Body of pancreas (tissue), 4 donors: ENCODE data around the gene HS3ST5. TPM values are rescaled to one million over a fixed set of nuclear protein-coding genes. Genes with fewer than 3 reads are reported as not detected.
A peak's percentile ranks its signal among the peaks of the same experiment; 100 is the strongest.

Source experiments
- ATAC-seq: fragments of 150-250 bp; one replicate; pipeline ENCODE4 v1.9.1; 2016
- DNase-seq, 4 donors: peaks; one replicate each; pipeline ENCODE4 v3.0.0-alpha.2; 2019
- H3K27ac ChIP-seq, 4 donors: fragments of 200-600 bp; sonication (generic); 1 replicate in 3 of 4; 2 replicates in 1 of 4; pipeline versions ENCODE4 v1.5.1 to v1.6.1; 2016 to 2019; ENCODE audit warnings: mild to moderate bottlenecking in 1 of 4, mixed read lengths in 1 of 4, moderate library complexity in 1 of 4
- H3K27me3 ChIP-seq, 2 donors: fragments of 200-600 bp; sonication (generic); one replicate each; pipeline ENCODE4 v1.6.0; 2016; ENCODE audit warnings: mild to moderate bottlenecking in 1 of 2
- H3K36me3 ChIP-seq, 2 donors: fragments of 200-600 bp; sonication (generic); replicated peaks in 1 of 2; 2 replicates each; pipeline ENCODE4 v1.5.1; 2016; ENCODE audit warnings: low read depth in 2 of 2; ENCODE audit not compliant: insufficient read depth in 1 of 2
- H3K4me1 ChIP-seq: fragments of 200-600 bp; sonication (generic); one replicate; pipeline ENCODE4 v1.6.0; 2016
- H3K4me3 ChIP-seq, 2 donors: fragments of 200-600 bp; sonication (generic); 1 replicate in 1 of 2; 2 replicates in 1 of 2; pipeline ENCODE4 v1.5.1; 2016 to 2019
- H3K9me3 ChIP-seq, 3 donors: fragments of 200-600 bp; sonication (generic); 1 replicate in 2 of 3; 2 replicates in 1 of 3; pipeline ENCODE4 v1.5.1; 2016
- CTCF ChIP-seq, 7 experiments: fragments of 450-650 bp in 4 of 7; fragments of 200-600 bp in 3 of 7; sonication (generic) in 3 of 7; IDR thresholded peaks; one replicate each; pipeline ENCODE4 v1.5.1; 2016 to 2019; ENCODE audit warnings: antibody characterized with exemption in 7 of 7
- POLR2A ChIP-seq, 3 donors: fragments of 450-650 bp; IDR thresholded peaks; one replicate each; pipeline ENCODE4 v1.6.1; 2016; ENCODE audit warnings: antibody characterized with exemption in 3 of 3, mild to moderate bottlenecking in 2 of 3
- WGBS, 2 donors: methylation state at CpG; one replicate each; pipeline ENCODE4 v1.1.5; 2017; 5-methylcytosine and 5-hydroxymethylcytosine counted together
- intact Hi-C: fragments of 100-400 bp; cut with DNase I; formaldehyde crosslinking; loops from one replicate; pipeline ENCODE4 v1.15.1; 2023
- total RNA-seq, 2 donors: library from RNA; depleted of rRNA; stranded (reverse); fragments of >200 nt; gene quantifications; one replicate each; pipeline ENCODE4 v1.1.0, GENCODE V29; 2016

The HS3ST5 gene
- total RNA-seq, 2 donors from 2014 or later = 0.26 TPM; not detected in 1

DNA sequence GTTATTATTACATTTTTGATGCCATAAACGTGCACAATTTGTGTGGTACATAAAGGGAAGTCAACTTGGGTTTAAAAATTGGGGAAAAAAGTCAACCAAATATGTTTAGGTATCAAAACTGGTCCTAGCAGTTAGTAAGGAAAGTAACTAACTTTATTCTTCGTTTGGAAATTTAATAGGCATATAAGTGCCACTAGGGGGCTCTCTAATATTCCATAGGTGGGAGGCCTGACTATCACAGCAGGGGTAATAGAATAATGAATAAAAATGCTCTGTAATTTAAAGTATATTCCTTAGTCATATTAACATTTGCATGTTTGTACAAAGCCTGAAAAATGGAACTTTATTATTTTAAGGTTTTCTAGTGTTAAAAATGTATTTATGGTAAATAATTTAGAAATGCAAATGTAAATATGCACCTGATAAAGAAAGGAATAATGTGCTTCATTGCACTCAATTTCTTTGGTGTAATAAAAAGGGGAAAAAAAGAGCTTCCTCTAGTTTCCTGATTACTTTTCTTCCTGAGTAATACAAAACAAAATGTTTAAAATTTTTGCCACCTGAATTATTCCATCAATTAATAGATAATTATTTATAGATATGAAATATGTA lies 246.2 kb downstream of the HS3ST5 start:
- Histone ChIP-seq H3K4me1 (no peaks in the 10 kb centered on the region), H3K4me3 (no peak overlapping the region), H3K36me3 (no peaks in the 10 kb centered on the region), H3K9me3 (no peaks in the 10 kb centered on the region), H3K27me3 (no peaks in the 10 kb centered on the region), H3K27ac (no peak overlapping the region)
- TF ChIP-seq CTCF (IDR thresholded peaks at IDR 0.05) (peak; percentile 56 to 88 (median 66)), POLR2A (IDR thresholded peaks at IDR 0.05) (no peak)
- DNase-seq = peak in 3 of 4 donors; percentile 10 to 20 (median 11)
- ATAC-seq = no peak
- intact Hi-C loops = no loop called here
- 0 to 2% methylated on average over 2 of the region's 2 CpGs for WGBS, 2 donors

- intact Hi-C loops = no loop called here
These were observed 249.9 kb downstream of the HS3ST5 start for GRCh38 chr6:114092943-114093342.

DNA sequence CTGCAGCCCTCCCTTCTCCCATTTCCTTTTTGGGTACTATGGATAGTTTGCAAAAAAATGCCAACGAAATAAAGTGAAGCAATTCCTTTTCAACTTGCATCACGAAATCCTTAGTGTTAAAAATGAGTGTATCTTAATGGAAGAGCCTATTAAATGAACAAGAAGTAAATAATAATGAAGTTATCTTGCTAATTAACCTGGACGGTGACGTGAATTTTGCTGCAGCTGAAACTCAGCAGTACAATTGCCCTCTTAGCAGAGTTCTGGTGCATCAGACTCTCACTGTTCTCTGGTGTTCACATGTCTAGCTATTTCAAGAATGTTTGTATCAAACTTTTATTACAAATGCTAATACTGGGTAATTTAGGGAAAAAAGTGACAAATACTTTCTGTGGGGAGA lies 252.2 kb downstream of the HS3ST5 start:
- DNase-seq (no peak), ATAC-seq (no peak)
- no peak for TF ChIP-seq POLR2A (IDR thresholded peaks at IDR 0.05)
- no peak for TF ChIP-seq CTCF (IDR thresholded peaks at IDR 0.05)
- intact Hi-C loops = no loop called here
- Histone ChIP-seq H3K36me3 (no peaks in the 10 kb centered on the region), H3K4me3 (no peak overlapping the region), H3K27me3 (no peaks in the 10 kb centered on the region), H3K4me1 (no peaks in the 10 kb centered on the region), H3K27ac (no peak overlapping the region), H3K9me3 (no peaks in the 10 kb centered on the region)
- WGBS, 2 donors = 32 to 41% methylated on average over 4 of the region's 4 CpGs

More at GRCh38 chr6:114092943-114093342, 249.9 kb downstream of the HS3ST5 start:
- Histone ChIP-seq H3K36me3 (no peaks in the 10 kb centered on the region), H3K4me3 (no peak overlapping the region), H3K4me1 (no peaks in the 10 kb centered on the region), H3K27ac (no peak overlapping the region), H3K9me3 (no peaks in the 10 kb centered on the region), H3K27me3 (no peaks in the 10 kb centered on the region)
- TF ChIP-seq CTCF (IDR thresholded peaks at IDR 0.05) (no peak), POLR2A (IDR thresholded peaks at IDR 0.05) (no peak)
- no peak for ATAC-seq
- DNase-seq = no peak
- WGBS, 2 donors = 67 to 70% methylated on average over 2 of the region's 2 CpGs

DNA sequence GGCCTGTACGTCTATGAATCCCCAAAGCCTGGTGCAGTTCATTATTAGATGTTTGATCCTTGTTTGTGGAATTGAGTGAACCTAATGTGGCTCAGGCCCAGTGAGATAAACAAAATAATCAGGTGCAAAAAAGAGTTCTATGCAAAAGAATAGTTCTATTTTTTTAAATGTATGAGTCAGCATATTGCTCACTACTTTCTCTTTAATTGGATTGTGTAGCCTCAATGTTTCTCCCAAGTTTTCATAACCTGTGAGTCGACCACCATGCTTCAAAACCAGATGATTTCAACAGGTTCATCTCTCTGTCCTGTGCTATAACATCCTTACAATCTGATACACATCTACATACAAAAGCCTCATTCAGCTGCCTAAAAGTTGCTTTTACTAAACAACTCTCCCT lies 255.3 kb downstream of the HS3ST5 start:
- 54 to 71% methylated on average over 2 of the region's 2 CpGs for WGBS, 2 donors
- Histone ChIP-seq H3K27ac (no peak overlapping the region), H3K4me1 (no peaks in the 10 kb centered on the region), H3K36me3 (no peaks in the 10 kb centered on the region), H3K9me3 (no peaks in the 10 kb centered on the region), H3K27me3 (no peaks in the 10 kb centered on the region), H3K4me3 (no peak overlapping the region)
- TF ChIP-seq POLR2A (IDR thresholded peaks at IDR 0.05) (no peak), CTCF (IDR thresholded peaks at IDR 0.05) (no peak)
- intact Hi-C loops = no loop called here
- ATAC-seq (no peak), DNase-seq (no peak)

- Histone ChIP-seq H3K27ac (no peak overlapping the region), H3K27me3 (no peaks in the 10 kb centered on the region), H3K4me1 (no peaks in the 10 kb centered on the region), H3K9me3 (no peaks in the 10 kb centered on the region), H3K4me3 (no peak overlapping the region), H3K36me3 (no peaks in the 10 kb centered on the region)
- no peak for ATAC-seq
- 58 to 60% methylated on average over 2 of the region's 2 CpGs for WGBS, 2 donors
- TF ChIP-seq CTCF (IDR thresholded peaks at IDR 0.05) = no peak
- TF ChIP-seq POLR2A (IDR thresholded peaks at IDR 0.05) = no peak
- no peak for DNase-seq
- intact Hi-C loops = no loop called here
These were observed 257.6 kb downstream of the HS3ST5 start for GRCh38 chr6:114085211-114085610.
